K562 (cell line): ENCODE measurements around the gene C20orf96. TPM values are rescaled to one million over a fixed set of nuclear protein-coding genes. Genes with fewer than 3 reads are reported as not detected.
A peak's percentile ranks its signal among the peaks of the same experiment; 100 is the strongest.

Experiments
- CBX2 ChIP-seq: fragments of 200-600 bp; sonication (generic); IDR thresholded peaks from one replicate; pipeline ENCODE4 v1.6.1; 2012; ENCODE audit warnings: mild to moderate bottlenecking, low read length, inconsistent platforms; ENCODE audit not compliant: insufficient read depth, poor library complexity, severe bottlenecking
- ESRRA ChIP-seq: fragments of 450-650 bp; IDR thresholded peaks from 2 replicates; pipeline ENCODE4 v1.6.1; 2014; ENCODE audit warnings: low read depth, mild to moderate bottlenecking, moderate library complexity, borderline replicate concordance
- ETV1 ChIP-seq: fragments of 450-650 bp; conservative IDR thresholded peaks from 2 replicates; pipeline ENCODE4 v1.6.1; 2016; ENCODE audit warnings: missing genetic modification characterization, control low read depth, low read depth, missing compliant biosample characterization
- ETV6 ChIP-seq, 3 experiments: fragments of 150-350 bp in 1 of 3; sonication (generic) in 1 of 3; formaldehyde crosslinking in 1 of 3; IDR thresholded peaks; 2 replicates each; pipeline versions ENCODE4 v1.6.1 to v1.8.0; 2014 to 2022; ENCODE audit warnings: borderline replicate concordance in 2 of 3, low read depth in 2 of 3, antibody characterized with exemption in 1 of 3, low read length in 1 of 3, mild to moderate bottlenecking in 1 of 3, missing genetic modification reagents in 1 of 3
- GABPB2 ChIP-seq: fragments of 250-450 bp; sonication (Bioruptor Pico); conservative IDR thresholded peaks from 2 replicates; pipeline ENCODE4 v1.5.1; 2021; ENCODE audit warnings: mild to moderate bottlenecking
- GTF2F1 ChIP-seq: IDR thresholded peaks from 2 replicates; pipeline ENCODE4 v1.6.1; 2011; ENCODE audit warnings: low read depth, low read length, improper control_type of control experiment
- HNRNPH1 ChIP-seq: fragments of 200-400 bp; formaldehyde crosslinking; optimal IDR thresholded peaks from 2 replicates; pipeline ENCODE3; 2017; ENCODE audit warnings: low read depth, mild to moderate bottlenecking, low read length, moderate library complexity
- IFI16 ChIP-seq: fragments of 250-450 bp; sonication (Bioruptor Pico); IDR thresholded peaks from 2 replicates; pipeline ENCODE4 v2.1.2; 2022; ENCODE audit warnings: mild to moderate bottlenecking, inconsistent platforms
- MLLT1 ChIP-seq, 2 experiments: fragments of 450-650 bp; IDR thresholded peaks; 2 replicates each; pipeline ENCODE4 v1.6.1; 2016
- MXI1 ChIP-seq: IDR thresholded peaks from 2 replicates; pipeline ENCODE4 v1.6.1; 2011; ENCODE audit warnings: low read depth, mild to moderate bottlenecking, improper control_type of control experiment, low read length
- NFE2 ChIP-seq: IDR thresholded peaks from 2 replicates; pipeline ENCODE4 v1.6.1; 2014; ENCODE audit warnings: antibody characterized with exemption, low read depth
- RBM39 ChIP-seq: fragments of 200-400 bp; formaldehyde crosslinking; optimal IDR thresholded peaks from 2 replicates; pipeline ENCODE3; 2018; ENCODE audit warnings: low read depth, low read length
- SNIP1 ChIP-seq: fragments of 450-650 bp; IDR thresholded peaks from 2 replicates; pipeline ENCODE4 v1.7.1; 2017; ENCODE audit warnings: low read depth, mild to moderate bottlenecking
- SPI1 ChIP-seq: IDR thresholded peaks from 2 replicates; pipeline ENCODE4 v1.6.1; 2011; ENCODE audit warnings: low read depth, low read length, control low read depth, borderline replicate concordance
- SRSF3 ChIP-seq: fragments of 200-400 bp; formaldehyde crosslinking; IDR thresholded peaks from 2 replicates; pipeline ENCODE4 v1.6.1; 2016; ENCODE audit warnings: mild to moderate bottlenecking, low read length, moderate library complexity; ENCODE audit not compliant: insufficient read depth
- TAF1 ChIP-seq: IDR thresholded peaks from 2 replicates; pipeline ENCODE4 v1.6.1; 2011; ENCODE audit warnings: mild to moderate bottlenecking, low read length, moderate library complexity; ENCODE audit not compliant: insufficient read depth, control insufficient read depth, severe bottlenecking; ENCODE audit errors: extremely low read depth
- TEAD4 ChIP-seq, 2 experiments: sonication (generic) in 1 of 2; formaldehyde crosslinking in 1 of 2; IDR thresholded peaks; 2 replicates each; pipeline versions ENCODE4 v1.6.1 to v1.8.0; 2012 to 2022; ENCODE audit warnings: borderline replicate concordance in 1 of 2, inconsistent platforms in 1 of 2, low read length in 1 of 2, mild to moderate bottlenecking in 1 of 2, missing genetic modification reagents in 1 of 2
- TFE3 ChIP-seq: fragments of 450-650 bp; formaldehyde crosslinking; IDR thresholded peaks from 2 replicates; pipeline ENCODE4 v1.4.0; 2020; ENCODE audit warnings: mild to moderate bottlenecking, mixed read lengths
- ZBTB43 ChIP-seq: sonication (generic); formaldehyde crosslinking; IDR thresholded peaks from 2 replicates; pipeline ENCODE4 v1.8.0; 2023; ENCODE audit warnings: mild to moderate bottlenecking, missing genetic modification reagents
- ZNF197 ChIP-seq: fragments of 200-800 bp; sonication (Bioruptor generic); IDR thresholded peaks from 2 replicates; pipeline ENCODE4 v1.6.1; 2016; ENCODE audit warnings: low read depth, missing genetic modification characterization, missing compliant biosample characterization
- ZNF436 ChIP-seq: fragments of 250-450, 450-650 bp; sonication (Bioruptor Pico); formaldehyde crosslinking; IDR thresholded peaks from 2 replicates; pipeline ENCODE4 v1.7.0; 2020; ENCODE audit warnings: mild to moderate bottlenecking
- ZNF764 ChIP-seq: fragments of 250-450 bp; sonication (Bioruptor Pico); IDR thresholded peaks from 2 replicates; pipeline ENCODE4 v1.4.0; 2020; ENCODE audit warnings: low read depth, mild to moderate bottlenecking, moderate library complexity
- ZZZ3 ChIP-seq: fragments of 450-650 bp; IDR thresholded peaks from 2 replicates; pipeline ENCODE4 v1.6.1; 2016; ENCODE audit warnings: antibody characterized with exemption, mild to moderate bottlenecking, moderate library complexity
- polyA plus RNA-seq, 8 experiments: library from polyadenylated mRNA; depleted of rRNA in 4 of 8; stranded (reverse) in 5 of 8; unstranded in 3 of 8; fragments of >200 nt; fragmentation: Nextera tagmentation in 2 of 8; fragmentation: Illumina TruSeq in 1 of 8; extraction: Ambion mirVana in 2 of 8; extraction: Trizol in 1 of 8; gene quantifications; 2 replicates each; pipeline versions ENCODE4 v1.2.1 to v1.2.3, GENCODE V29; 2011 to 2014; ENCODE audit warnings: inconsistent platforms in 1 of 8, missing spikeins in 1 of 8
- total RNA-seq, 7 experiments: library from RNA; depleted of rRNA in 6 of 7; stranded (reverse); fragments of >200 nt in 6 of 7; fragmentation: Illumina TruSeq in 2 of 7; extraction: Trizol in 2 of 7; gene quantifications; 2 replicates each; pipeline versions ENCODE4 v1.2.1 to v1.2.3, GENCODE V29; 2011 to 2021; ENCODE audit warnings: low replicate concordance in 1 of 7

Gene C20orf96
- total and polyA plus RNA-seq, 9 of the 15 experiments (the other 6 are each of a cell fraction or from before 2014, with no cell fraction given) = 1.7 to 11.7 (median 4.2) TPM

- TF ChIP-seq TFE3 (CRISPR knock-in tag) (no peak), GTF2F1 (no peak), IFI16 (no peak), ZBTB43 (CRISPR knock-in tag) (no peak), ESRRA (no peak), MXI1 (peak; percentile 80; the same call in 1 of the 2 replicates), RBM39 (no peak), ZNF764 (CRISPR knock-in tag) (no peak), HNRNPH1 (no peak), ETV1 (tag) (no peak), MLLT1 (IDR thresholded peaks at IDR 0.05) (no peak), ZZZ3 (no peak), ETV6 (IDR thresholded peaks at IDR 0.05; ENCODE audit: borderline replicate concordance in 1 of 2, low read depth in 2 of 2, low read length in 1 of 2) (no peak), ETV6 (CRISPR knock-in tag; IDR thresholded peaks at IDR 0.05; ENCODE audit: borderline replicate concordance) (0 out of 2 replicates have a peak, but pooled peaks have one; percentile 53), SRSF3 (no peak), ZNF197 (CRISPR knock-in tag) (no peak), CBX2 (no peak), GABPB2 (CRISPR knock-in tag) (no peak), ZNF436 (no peak), SPI1 (no peak), TAF1 (peak; percentile 26), SNIP1 (no peak), NFE2 (no peak), TEAD4 (IDR thresholded peaks at IDR 0.05; ENCODE audit: low read length) (no peak), TEAD4 (CRISPR knock-in tag; IDR thresholded peaks at IDR 0.05; ENCODE audit: borderline replicate concordance) (no peak)
Measured at GRCh38 chr20:290084-290831, at the start of gene C20orf96 (continued).
